Stimulated activated CD8-positive, alpha-beta memory T cell treated with anti-CD3 and anti-CD28 coated beads, Interleukin-7, amount 100 ng/mL, for 24 hours (primary cell): Measurements from ENCODE around the gene PLEKHG3.

Experiments used
- DNase-seq: peaks from one replicate; pipeline ENCODE4 v3.0.0-alpha.2; 2020; ENCODE audit warnings: low read depth

Gene PLEKHG3

GRCh38 chr14:64708148-64709004 is 4.2 kb downstream of the PLEKHG3 start:
- DNase-seq, result no peak

- no peak for DNase-seq
Observed at GRCh38 chr14:64709126-64709525, 4.9 kb downstream of the PLEKHG3 start.

GRCh38 chr14:64711039-64711438 is 6.8 kb downstream of the PLEKHG3 start:
- DNase-seq, result no peak

GRCh38 chr14:64713677-64714076 is 9.5 kb downstream of the PLEKHG3 start:
- no peak for DNase-seq

- DNase-seq, result no peak
Observed at GRCh38 chr14:64714432-64715025, 10.3 kb downstream of the PLEKHG3 start.

- no peak for DNase-seq
Observed at GRCh38 chr14:64715146-64715627, 11.0 kb downstream of the PLEKHG3 start.

- DNase-seq, result no peak
Observed at GRCh38 chr14:64715628-64716412, 11.6 kb downstream of the PLEKHG3 start.

- no peak for DNase-seq
Observed at GRCh38 chr14:64717870-64718269, 13.6 kb downstream of the PLEKHG3 start.

GRCh38 chr14:64718762-64719161 is 14.5 kb downstream of the PLEKHG3 start:
- DNase-seq, result no peak

GRCh38 chr14:64719601-64720000 is 15.4 kb downstream of the PLEKHG3 start:
- DNase-seq, result no peak

- no peak for DNase-seq
Observed at GRCh38 chr14:64720131-64720576, 15.9 kb downstream of the PLEKHG3 start.

- no peak for DNase-seq
Observed at GRCh38 chr14:64721391-64721791, 17.2 kb downstream of the PLEKHG3 start.

- DNase-seq, result no peak
Observed at GRCh38 chr14:64721899-64722298, 17.7 kb downstream of the PLEKHG3 start.

GRCh38 chr14:64722842-64723447 is 18.7 kb downstream of the PLEKHG3 start:
- no peak for DNase-seq

GRCh38 chr14:64723691-64724577 is 19.7 kb downstream of the PLEKHG3 start:
- DNase-seq, result no peak

GRCh38 chr14:64724578-64724930 is 20.3 kb downstream of the PLEKHG3 start:
- DNase-seq, result no peak

GRCh38 chr14:64725261-64725815 is 21.1 kb downstream of the PLEKHG3 start:
- DNase-seq, result no peak

GRCh38 chr14:64725879-64726584 is 21.8 kb downstream of the PLEKHG3 start:
- no peak for DNase-seq

GRCh38 chr14:64726585-64726890 is 22.3 kb downstream of the PLEKHG3 start:
- DNase-seq, result no peak

GRCh38 chr14:64727551-64728071 is 23.4 kb downstream of the PLEKHG3 start:
- DNase-seq, result no peak
